ENCODE results near the gene CRAMP1.

DNA sequence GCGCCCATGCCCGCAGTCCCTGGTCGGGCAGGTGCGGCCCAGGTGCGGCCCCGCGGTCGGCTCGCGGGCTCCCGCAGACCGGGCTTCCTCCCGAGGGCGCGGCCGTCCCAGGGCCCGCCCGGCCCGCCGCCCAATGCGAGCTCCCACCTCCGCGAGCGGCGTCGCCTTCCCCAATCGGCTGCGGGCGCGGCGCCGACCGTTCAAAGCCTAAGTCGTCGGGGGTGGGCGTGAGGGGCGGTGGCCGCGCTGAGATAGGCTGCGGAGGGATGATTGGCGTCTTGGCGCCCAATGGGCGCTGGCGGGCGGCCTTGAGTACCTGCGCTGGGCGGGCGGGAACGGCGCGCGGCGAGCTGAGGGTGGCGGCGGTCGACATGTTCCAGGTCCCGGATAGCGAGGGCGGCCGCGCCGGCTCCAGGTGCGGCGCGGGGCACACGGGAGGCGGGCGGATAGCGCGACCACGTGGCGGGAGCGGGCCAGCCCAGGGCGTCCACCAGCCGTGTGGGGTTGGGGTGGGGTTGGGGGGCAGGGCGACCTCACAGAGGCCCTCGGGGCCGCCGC is 65.9 kb downstream of the CRAMP1 start, which contains the start of gene JPT2:
- TF ChIP-seq TAF1 (IDR thresholded peaks at IDR 0.05; ENCODE audit: borderline replicate concordance, insufficient read depth, low read length) (no peak), POLR2AphosphoS5 (IDR thresholded peaks at IDR 0.05; ENCODE audit: low read depth, low read length) (peak; percentile 71), SIN3A (IDR thresholded peaks at IDR 0.05; ENCODE audit: borderline replicate concordance, insufficient read depth, low read length) (no peak)
